AG09309 (cell line): ENCODE results near the gene UBAP1.
A peak's percentile ranks its signal among the peaks of the same experiment; 100 is the strongest.

Experiments
- DNase-seq: peaks from one replicate; pipeline ENCODE4 v3.0.0-alpha.2; 2010; ENCODE audit warnings: low read depth
- H3K4me3 ChIP-seq: 2 replicates; pipeline ENCODE4 v1.5.1; 2011; ENCODE audit warnings: mild to moderate bottlenecking, low read depth, low read length, moderate library complexity; ENCODE audit not compliant: control insufficient read depth
- TF ChIP-seq, protein P1 (sequence below): IDR thresholded peaks from 2 replicates; pipeline ENCODE4 v1.5.1; 2011; ENCODE audit warnings: mild to moderate bottlenecking, low read depth, low read length, inconsistent platforms; ENCODE audit not compliant: insufficient read depth, control insufficient read depth; ENCODE audit errors: missing control alignments

The UBAP1 gene

DNA sequence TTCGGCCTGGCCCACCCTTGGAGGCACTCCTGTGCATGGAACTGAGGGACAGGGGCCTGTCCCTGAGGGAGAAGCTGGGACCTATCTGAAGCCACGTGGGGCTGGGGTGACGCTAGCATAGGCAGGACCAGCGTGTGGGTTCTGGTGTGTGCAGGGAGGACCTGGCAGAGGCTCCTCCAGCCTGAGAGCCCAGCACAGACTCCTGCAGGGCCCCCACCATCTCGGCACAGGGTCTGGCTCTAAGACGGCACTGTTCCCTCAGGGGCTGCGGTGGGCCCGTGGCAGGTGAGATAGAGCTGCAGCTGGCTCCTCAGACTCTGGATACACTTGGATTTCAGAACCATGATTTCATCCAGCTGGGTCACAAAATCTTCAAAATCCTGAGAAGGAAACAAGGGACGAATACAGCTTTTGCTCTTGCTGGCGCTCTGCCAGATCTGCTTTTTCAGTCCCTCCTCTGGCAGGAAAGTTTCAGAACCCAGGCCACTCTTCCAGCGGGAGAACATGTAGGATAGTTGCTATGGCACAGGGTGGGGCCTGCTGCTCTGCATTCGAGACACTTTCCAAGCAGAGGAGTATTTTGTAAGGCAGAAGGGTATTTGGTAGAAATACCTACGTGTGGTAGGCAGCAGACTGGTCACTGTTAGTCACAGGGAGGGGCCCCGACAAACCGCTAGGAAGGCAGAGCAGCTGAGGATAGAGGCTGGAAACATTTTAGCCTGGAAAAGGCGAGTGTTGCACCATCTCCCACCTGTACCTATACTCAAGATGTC, 75.5 kb downstream of the UBAP1 start:
- TF ChIP-seq, protein P1, sequence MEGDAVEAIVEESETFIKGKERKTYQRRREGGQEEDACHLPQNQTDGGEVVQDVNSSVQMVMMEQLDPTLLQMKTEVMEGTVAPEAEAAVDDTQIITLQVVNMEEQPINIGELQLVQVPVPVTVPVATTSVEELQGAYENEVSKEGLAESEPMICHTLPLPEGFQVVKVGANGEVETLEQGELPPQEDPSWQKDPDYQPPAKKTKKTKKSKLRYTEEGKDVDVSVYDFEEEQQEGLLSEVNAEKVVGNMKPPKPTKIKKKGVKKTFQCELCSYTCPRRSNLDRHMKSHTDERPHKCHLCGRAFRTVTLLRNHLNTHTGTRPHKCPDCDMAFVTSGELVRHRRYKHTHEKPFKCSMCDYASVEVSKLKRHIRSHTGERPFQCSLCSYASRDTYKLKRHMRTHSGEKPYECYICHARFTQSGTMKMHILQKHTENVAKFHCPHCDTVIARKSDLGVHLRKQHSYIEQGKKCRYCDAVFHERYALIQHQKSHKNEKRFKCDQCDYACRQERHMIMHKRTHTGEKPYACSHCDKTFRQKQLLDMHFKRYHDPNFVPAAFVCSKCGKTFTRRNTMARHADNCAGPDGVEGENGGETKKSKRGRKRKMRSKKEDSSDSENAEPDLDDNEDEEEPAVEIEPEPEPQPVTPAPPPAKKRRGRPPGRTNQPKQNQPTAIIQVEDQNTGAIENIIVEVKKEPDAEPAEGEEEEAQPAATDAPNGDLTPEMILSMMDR: no peak
- H3K4me3 ChIP-seq: no peak overlapping the region
- peak; percentile 49 for DNase-seq

DNA sequence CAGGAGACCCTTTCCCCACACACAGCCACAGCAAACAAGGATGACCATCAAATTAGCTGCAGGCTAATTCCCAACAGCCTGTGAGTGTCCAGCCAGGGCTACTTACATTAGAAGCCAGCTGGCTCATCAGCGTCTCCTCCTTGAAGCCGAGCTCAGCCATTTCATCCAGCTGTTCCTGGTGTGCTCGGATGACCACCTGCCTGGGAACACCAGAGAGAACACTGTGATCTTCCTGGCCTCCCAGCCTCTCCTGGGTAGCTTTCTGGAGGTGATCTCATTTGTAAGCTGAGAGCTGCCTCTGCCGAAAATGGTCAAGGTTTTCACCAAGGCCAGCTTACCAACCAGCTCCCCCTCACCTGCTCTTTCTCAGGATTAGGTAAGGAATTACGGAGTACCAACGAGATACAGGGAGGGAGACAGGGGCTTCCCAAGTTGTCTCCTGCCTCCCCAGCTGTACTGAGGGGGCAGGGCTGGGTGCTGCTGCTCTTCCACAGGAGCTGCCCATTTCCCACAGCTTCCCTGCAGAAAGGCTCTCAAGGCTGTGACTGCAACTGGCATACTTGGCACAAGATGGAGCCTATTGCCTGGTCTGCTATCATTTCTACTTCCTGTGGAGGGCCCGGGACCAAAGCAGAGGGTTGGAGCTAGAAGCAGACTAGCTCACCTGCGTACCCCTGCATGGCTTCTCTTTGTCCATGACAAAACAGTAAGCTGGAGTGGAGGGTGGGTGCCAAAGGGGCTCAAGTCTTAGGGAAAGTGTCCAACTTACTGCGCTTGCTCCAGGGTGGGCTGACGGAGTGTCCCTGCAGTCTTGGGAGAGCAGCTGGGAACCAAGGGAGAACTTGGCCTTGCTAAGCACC, 76.4 kb downstream of the UBAP1 start:
- no peak overlapping the region for H3K4me3 ChIP-seq
- TF ChIP-seq, protein P1: peak; percentile 32
- DNase-seq: no peak

DNA sequence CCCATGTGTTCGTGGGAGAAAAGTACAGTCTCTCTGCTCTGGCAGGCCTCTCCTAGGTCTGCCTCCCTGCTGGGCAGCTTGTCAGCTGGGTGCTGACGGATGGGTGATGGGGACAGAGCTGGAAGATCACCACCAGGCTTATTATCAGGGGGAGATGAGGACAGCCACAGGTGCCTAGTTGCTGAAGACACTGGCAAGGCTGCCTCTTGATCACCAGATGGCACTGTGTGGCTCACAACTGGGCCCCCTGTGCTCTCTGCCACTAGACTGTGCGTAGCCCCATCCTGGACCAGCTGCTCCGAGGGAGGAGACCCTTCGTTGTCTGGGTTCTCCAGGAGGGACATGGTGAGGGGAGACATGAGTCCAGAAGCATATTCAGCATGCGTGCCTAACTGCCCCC, 77.3 kb downstream of the UBAP1 start:
- TF ChIP-seq, protein P1: peak; percentile 35
- DNase-seq: no peak

DNA sequence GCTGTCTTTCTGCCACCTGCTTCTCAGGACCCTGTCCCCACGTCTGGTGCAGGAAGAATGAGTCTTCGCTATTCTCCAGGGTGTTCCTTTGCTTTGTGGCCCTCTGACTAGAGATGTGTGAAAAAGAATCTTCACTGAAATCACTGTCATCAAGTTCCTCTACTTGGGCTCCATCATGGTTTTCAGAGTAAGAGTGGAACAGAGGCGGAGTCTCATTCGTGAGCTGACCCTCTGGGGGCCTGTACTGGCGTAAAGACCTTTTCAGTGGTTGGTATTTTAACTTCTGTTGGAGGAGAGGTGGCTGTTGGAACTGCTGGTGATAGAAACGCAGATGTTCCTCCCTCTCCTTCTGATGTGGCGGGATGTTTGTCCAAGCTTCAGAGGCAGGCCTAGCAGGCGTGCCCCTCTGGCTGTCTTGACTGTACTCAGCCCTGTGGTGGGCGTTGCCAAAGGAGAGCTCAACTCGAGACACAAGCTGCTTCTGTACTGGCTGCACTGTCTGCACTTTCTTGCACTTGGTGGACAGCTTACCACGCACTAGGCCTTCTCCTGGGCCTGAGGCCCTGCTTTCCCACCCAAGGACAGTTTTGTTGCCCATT, 78.2 kb downstream of the UBAP1 start:
- TF ChIP-seq, protein P1: no peak
- DNase-seq: no peak
- no peak overlapping the region for H3K4me3 ChIP-seq

More for the DNA sequence above, 77.3 kb downstream of the UBAP1 start:
- no peak overlapping the region for H3K4me3 ChIP-seq

DNA sequence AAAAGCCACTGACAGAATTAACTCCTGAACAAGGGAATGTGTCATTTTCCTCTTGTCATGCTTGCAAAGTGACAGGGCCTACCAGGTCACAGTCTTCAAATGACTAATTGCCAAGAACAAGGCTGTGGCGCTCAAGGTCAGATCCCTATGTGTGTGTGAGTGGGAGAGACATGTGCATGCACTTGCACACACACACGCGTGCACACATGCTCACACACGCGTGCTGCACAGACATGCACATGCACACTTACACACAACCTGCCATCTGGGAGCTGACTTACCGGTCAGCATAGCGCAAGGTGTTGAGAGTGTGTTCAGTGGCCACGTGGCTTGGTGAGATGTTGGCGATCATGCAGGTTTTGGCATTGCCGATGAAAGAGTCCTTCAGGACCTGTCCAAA, 80.5 kb downstream of the UBAP1 start:
- no peak for DNase-seq
- TF ChIP-seq, protein P1: no peak
- no peak overlapping the region for H3K4me3 ChIP-seq

DNA sequence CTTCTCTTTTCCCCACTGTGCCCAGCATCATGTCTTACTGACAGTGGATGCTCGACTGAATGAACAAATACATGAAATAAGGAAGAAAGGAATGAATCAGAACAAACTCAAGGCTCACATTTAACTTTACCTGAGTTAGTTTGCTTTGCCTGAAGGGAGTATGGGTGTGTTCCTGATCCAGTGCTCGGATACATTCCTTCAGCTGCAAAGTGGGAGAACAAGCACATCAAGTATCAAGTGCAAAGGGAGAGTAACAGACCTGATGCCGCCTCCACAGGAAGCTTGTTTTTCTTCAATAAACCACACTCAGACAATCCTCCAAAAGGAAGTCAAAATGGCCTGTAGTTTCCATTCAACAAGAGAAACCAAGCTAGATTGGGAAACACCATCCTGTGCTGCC, 84.1 kb downstream of the UBAP1 start:
- DNase-seq: no peak
- no peak overlapping the region for H3K4me3 ChIP-seq
- TF ChIP-seq, protein P1: no peak
